ENCODE measurements around the gene DYSF. TPM values are rescaled to one million over a fixed set of nuclear protein-coding genes. Genes with fewer than 3 reads are reported as not detected.

Gene DYSF
- total RNA-seq, 2 donors from 2014 or later, result 1.4 to 3.1 TPM

GRCh38 chr2:71608441-71608840, 155.1 kb downstream of the DYSF start:
- H3K4me1 Mint-ChIP-seq, result peaks cover 16% of the 10 kb centered on the region
- H3K27ac Mint-ChIP-seq, result no peak overlapping the region
- DNase-seq, result peak; percentile 34
- Histone ChIP-seq H3K4me1 (ENCODE audit: control insufficient read depth, insufficient read depth, low read length) (peaks cover 3% of the 10 kb centered on the region), H3K9me3 (ENCODE audit: control insufficient read depth, low read length) (no peaks in the 10 kb centered on the region), H3K4me3 (ENCODE audit: low read length) (no peak overlapping the region), H3K36me3 (ENCODE audit: control insufficient read depth, insufficient read depth, low read length) (no peaks in the 10 kb centered on the region), H3K27me3 (ENCODE audit: control insufficient read depth, insufficient read depth, low read length, poor library complexity, severe bottlenecking) (no peaks in the 10 kb centered on the region), H3K27ac (ENCODE audit: low read depth, low read length) (no peak overlapping the region), H3K9ac (ENCODE audit: extremely low read depth, low read length, poor library complexity, severe bottlenecking) (no peak overlapping the region)
- no peak for TF ChIP-seq CTCF (conservative IDR thresholded peaks at IDR 0.05)
- WGBS, 2 experiments (ENCODE audit: insufficient coverage in 1 of 2, insufficient read length in 1 of 2), result 82% methylated on average over 12 of the region's 12 CpGs; no CpG with 5 or more reads in 1 of the 2 experiments
- no peaks in the 10 kb centered on the region for H3K27me3 Mint-ChIP-seq (ENCODE audit: insufficient read depth)
- H3K9me3 Mint-ChIP-seq, result no peaks in the 10 kb centered on the region
- H3K36me3 Mint-ChIP-seq (ENCODE audit: low read depth), result no peaks in the 10 kb centered on the region
- H3K4me3 Mint-ChIP-seq, result no peak overlapping the region

GRCh38 chr2:71609029-71609428, 155.7 kb downstream of the DYSF start:
- Mint-ChIP-seq H3K27me3 (ENCODE audit: insufficient read depth) (no peaks in the 10 kb centered on the region), H3K27ac (no peak overlapping the region), H3K4me1 (peaks cover 16% of the 10 kb centered on the region), H3K4me3 (no peak overlapping the region), H3K36me3 (ENCODE audit: low read depth) (no peaks in the 10 kb centered on the region), H3K9me3 (no peaks in the 10 kb centered on the region)
- WGBS, 2 experiments (ENCODE audit: insufficient coverage in 1 of 2, insufficient read length in 1 of 2), result 84 to 100% methylated on average over 1 of the region's 1 CpG
- no peak for TF ChIP-seq CTCF (conservative IDR thresholded peaks at IDR 0.05)
- Histone ChIP-seq H3K4me3 (ENCODE audit: low read length) (no peak overlapping the region), H3K9me3 (ENCODE audit: control insufficient read depth, low read length) (no peaks in the 10 kb centered on the region), H3K36me3 (ENCODE audit: control insufficient read depth, insufficient read depth, low read length) (no peaks in the 10 kb centered on the region), H3K9ac (ENCODE audit: extremely low read depth, low read length, poor library complexity, severe bottlenecking) (no peak overlapping the region), H3K27me3 (ENCODE audit: control insufficient read depth, insufficient read depth, low read length, poor library complexity, severe bottlenecking) (no peaks in the 10 kb centered on the region), H3K4me1 (ENCODE audit: control insufficient read depth, insufficient read depth, low read length) (peaks cover 3% of the 10 kb centered on the region), H3K27ac (ENCODE audit: low read depth, low read length) (no peak overlapping the region)
- DNase-seq, result peak; percentile 37

GRCh38 chr2:71609441-71609840, 156.1 kb downstream of the DYSF start:
- Mint-ChIP-seq H3K4me3 (no peak overlapping the region), H3K9me3 (no peaks in the 10 kb centered on the region), H3K27ac (no peak overlapping the region), H3K36me3 (ENCODE audit: low read depth) (no peaks in the 10 kb centered on the region), H3K27me3 (ENCODE audit: insufficient read depth) (no peaks in the 10 kb centered on the region), H3K4me1 (peaks cover 17% of the 10 kb centered on the region)
- peak; percentile 13 for DNase-seq
- peaks cover 3% of the 10 kb centered on the region for H3K4me1 ChIP-seq (ENCODE audit: control insufficient read depth, insufficient read depth, low read length)
- 94 to 97% methylated on average over 3 to 5 of the region's 5 CpGs for WGBS, 2 experiments (ENCODE audit: insufficient coverage in 1 of 2, insufficient read length in 1 of 2)
- TF ChIP-seq CTCF (conservative IDR thresholded peaks at IDR 0.05), result no peak
- H3K36me3 ChIP-seq (ENCODE audit: control insufficient read depth, insufficient read depth, low read length), result no peaks in the 10 kb centered on the region
- no peak overlapping the region for H3K4me3 ChIP-seq (ENCODE audit: low read length)
- H3K9ac ChIP-seq (ENCODE audit: extremely low read depth, low read length, poor library complexity, severe bottlenecking), result no peak overlapping the region
- no peaks in the 10 kb centered on the region for H3K27me3 ChIP-seq (ENCODE audit: control insufficient read depth, insufficient read depth, low read length, poor library complexity, severe bottlenecking)
- H3K9me3 ChIP-seq (ENCODE audit: control insufficient read depth, low read length), result no peaks in the 10 kb centered on the region
- no peak overlapping the region for H3K27ac ChIP-seq (ENCODE audit: low read depth, low read length)

All from endodermal cell (in vitro differentiated cells).